NCI-H2107 (cell line): ENCODE results near the gene HDAC10.
"Not testable (repeated sequence)": the region's sequence is repeated elsewhere in the genome, so short reads cannot be mapped to it uniquely, and the experiment has no call there.

Experiments
- DNase-seq: peaks from one replicate; lab custom pipeline; 2025; lab: John Stamatoyannopoulos, UW

HDAC10 gene

GRCh38 chr22:50216684-50217520, 34.2 kb downstream of the HDAC10 start:
- no peak for DNase-seq

- no peak for DNase-seq
Observed at GRCh38 chr22:50216055-50216683, 34.9 kb downstream of the HDAC10 start.

GRCh38 chr22:50215297-50216054, 35.6 kb downstream of the HDAC10 start:
- DNase-seq = no peak

- no peak for DNase-seq
Observed at GRCh38 chr22:50213263-50213662, 37.8 kb downstream of the HDAC10 start.

- no peak for DNase-seq
Observed at GRCh38 chr22:50211147-50211546, 39.9 kb downstream of the HDAC10 start.

GRCh38 chr22:50210378-50211139, 40.5 kb downstream of the HDAC10 start:
- no peak for DNase-seq

GRCh38 chr22:50209893-50210292, 41.2 kb downstream of the HDAC10 start:
- DNase-seq = no peak

- DNase-seq = no peak
Observed at GRCh38 chr22:50208939-50209892, 41.8 kb downstream of the HDAC10 start.

GRCh38 chr22:50208430-50208938, 42.6 kb downstream of the HDAC10 start:
- no peak for DNase-seq

GRCh38 chr22:50207383-50208140, 43.5 kb downstream of the HDAC10 start:
- DNase-seq = no peak

- DNase-seq = no peak
Observed at GRCh38 chr22:50206599-50206998, 44.5 kb downstream of the HDAC10 start.

- DNase-seq = no peak
Observed at GRCh38 chr22:50205781-50206569, 45.1 kb downstream of the HDAC10 start.

GRCh38 chr22:50204998-50205397, 46.1 kb downstream of the HDAC10 start:
- DNase-seq = not testable (repeated sequence)

- DNase-seq = no peak
Observed at GRCh38 chr22:50204571-50204970, 46.5 kb downstream of the HDAC10 start.

GRCh38 chr22:50203288-50203687, 47.8 kb downstream of the HDAC10 start:
- no peak for DNase-seq

GRCh38 chr22:50202130-50202666, 48.9 kb downstream of the HDAC10 start:
- no peak for DNase-seq

- DNase-seq = no peak
Observed at GRCh38 chr22:50201191-50202129, 49.6 kb downstream of the HDAC10 start.
